ENCODE data around the gene IRF2BPL.

DNA sequence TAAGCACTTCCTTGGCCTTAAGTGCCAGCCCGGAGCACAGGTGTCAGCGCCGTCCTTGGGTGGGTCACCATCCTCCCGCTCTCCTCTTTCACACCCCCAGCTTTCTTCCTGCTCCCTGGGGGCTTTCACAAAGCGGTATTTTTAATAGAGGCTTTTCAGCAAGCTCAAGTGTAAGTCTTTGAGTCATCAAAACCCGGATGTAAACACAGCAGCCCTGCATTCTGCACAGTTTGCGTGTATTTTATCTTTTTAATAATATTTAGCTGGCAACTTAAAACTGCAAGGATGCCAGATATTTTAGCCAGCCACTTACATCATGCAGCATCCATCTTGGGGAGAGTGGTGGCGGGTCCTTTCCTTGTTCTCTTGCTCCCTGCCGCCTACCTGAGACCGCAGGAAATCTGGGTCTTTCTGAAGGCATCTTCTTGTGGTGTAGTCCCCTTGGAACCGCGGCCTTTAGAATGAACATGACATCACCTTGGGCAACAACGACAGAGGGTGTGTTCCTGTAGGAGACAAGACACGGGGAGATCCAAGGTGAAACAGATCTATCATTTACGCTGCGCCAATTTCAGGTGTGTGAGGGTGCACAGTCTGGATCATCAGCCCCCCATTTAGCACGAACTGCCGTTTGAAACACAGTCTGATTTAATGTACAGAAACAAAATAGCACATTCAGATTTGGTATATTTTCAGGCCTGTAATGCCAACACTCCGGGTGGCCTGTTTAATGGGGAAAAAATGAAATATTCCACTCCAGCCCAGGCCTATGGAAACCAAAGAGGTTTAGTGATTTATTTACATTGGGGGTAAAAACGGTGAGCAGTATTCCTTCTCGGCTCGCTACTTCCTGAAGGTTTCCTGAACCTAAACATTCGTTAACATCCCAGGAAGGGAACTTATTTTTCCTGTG lies 12.5 kb upstream of the IRF2BPL start:
- TF ChIP-seq CTCF (IDR thresholded peaks at IDR 0.05) (no peak), POLR2A (IDR thresholded peaks at IDR 0.05) (no peak)

Measured in body of pancreas (tissue), 4 donors.